Measurements from ENCODE around the gene PCDHGA3.
"Not testable (repeated sequence)": the region's sequence is repeated elsewhere in the genome, so short reads cannot be mapped to it uniquely, and the experiment has no call there.

PCDHGA3 gene

GRCh38 chr5:141349917-141350619 is 6.4 kb downstream of the PCDHGA3 start, which contains the start of gene PCDHGB1:
PCDHGB1 (plus strand) TSS chr5:141350099; CDS start chr5:141350261, 162 bp downstream.
- peak; percentile 27 to 37 for DNase-seq

- DNase-seq, result no peak
These were observed 8.0 kb downstream of the PCDHGA3 start for GRCh38 chr5:141351591-141351990.

- no peak for DNase-seq
These were observed 11.4 kb downstream of the PCDHGA3 start, which contains the start of gene PCDHGA4 for GRCh38 chr5:141354900-141355469. PCDHGA4 (plus strand) TSS chr5:141355021; CDS start chr5:141355108, 87 bp downstream.

DNA sequence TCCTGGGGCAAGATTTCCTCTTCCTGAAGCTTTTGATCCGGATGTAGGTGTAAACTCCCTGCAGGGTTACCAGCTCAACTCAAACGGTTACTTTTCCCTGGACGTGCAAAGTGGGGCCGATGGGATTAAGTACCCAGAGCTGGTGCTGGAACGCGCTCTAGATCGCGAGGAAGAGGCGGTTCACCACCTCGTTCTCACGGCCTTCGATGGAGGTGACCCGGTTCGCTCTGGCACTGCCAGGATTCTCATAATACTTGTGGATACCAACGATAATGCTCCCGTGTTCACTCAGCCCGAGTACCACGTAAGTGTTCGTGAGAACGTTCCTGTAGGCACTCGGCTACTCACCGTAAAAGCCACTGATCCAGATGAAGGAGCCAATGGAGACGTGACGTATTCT is 12.0 kb downstream of the PCDHGA3 start:
- DNase-seq, result no peak

DNA sequence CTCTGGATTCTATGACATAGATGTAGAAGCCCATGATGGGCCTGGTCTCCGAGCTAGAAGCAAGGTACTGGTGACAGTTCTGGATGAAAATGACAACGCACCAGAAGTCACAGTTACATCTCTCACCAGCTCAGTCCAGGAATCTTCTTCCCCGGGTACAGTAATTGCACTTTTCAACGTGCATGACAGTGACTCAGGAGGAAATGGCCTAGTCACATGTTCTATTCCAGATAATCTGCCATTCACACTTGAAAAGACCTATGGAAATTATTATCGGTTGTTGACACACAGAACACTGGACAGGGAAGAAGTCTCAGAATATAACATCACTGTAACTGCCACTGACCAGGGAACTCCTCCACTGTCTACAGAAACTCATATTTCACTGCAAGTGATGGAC is 12.5 kb downstream of the PCDHGA3 start:
- DNase-seq, result no peak

DNA sequence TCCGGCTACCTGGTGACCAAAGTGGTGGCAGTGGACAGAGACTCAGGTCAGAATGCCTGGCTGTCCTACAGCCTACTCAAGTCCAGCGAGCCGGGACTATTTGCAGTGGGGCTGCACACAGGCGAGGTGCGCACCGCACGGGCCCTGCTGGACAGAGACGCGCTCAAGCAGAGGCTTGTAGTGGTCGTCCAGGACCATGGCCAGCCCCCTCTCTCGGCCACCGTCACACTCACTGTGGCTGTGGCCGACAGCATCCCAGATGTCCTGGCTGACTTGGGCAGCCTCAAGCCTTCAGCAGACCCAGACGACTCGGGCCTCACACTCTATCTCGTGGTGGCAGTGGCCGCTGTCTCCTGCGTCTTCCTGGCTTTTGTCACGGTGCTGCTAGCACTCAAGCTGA is 13.3 kb downstream of the PCDHGA3 start:
- no peak for DNase-seq

DNA sequence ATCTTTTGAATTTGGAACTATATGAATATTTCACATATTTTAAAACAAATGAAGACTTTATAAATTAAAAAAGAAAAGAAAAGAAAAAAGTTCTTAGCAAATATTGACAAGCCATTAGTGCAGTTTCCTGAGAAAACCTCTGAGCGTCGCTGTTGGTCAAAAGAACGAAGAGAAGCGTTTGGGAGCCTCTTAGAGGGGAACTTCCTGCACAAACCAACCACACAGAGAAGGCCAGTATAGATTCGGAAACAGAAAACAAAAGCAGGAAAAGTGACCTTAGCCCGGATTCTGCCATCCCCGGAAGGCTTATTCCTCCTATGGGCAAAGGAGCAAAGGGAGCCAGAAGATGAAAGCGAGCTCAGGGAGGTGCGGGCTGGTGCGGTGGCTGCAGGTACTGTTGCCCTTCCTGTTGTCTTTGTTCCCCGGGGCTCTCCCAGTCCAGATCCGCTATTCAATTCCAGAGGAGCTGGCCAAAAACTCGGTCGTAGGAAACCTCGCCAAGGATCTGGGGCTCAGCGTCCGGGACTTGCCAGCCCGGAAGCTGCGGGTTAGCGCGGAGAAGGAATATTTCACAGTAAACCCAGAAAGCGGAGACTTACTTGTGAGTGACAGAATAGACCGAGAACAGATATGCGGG is 16.3 kb downstream of the PCDHGA3 start, which contains the start of gene PCDHGB2:
TSS of gene PCDHGB2 (plus strand) at position 205 of the 637 bp plus-strand sequence. CDS start at position 347, 142 bp downstream.
- no peak for DNase-seq

DNA sequence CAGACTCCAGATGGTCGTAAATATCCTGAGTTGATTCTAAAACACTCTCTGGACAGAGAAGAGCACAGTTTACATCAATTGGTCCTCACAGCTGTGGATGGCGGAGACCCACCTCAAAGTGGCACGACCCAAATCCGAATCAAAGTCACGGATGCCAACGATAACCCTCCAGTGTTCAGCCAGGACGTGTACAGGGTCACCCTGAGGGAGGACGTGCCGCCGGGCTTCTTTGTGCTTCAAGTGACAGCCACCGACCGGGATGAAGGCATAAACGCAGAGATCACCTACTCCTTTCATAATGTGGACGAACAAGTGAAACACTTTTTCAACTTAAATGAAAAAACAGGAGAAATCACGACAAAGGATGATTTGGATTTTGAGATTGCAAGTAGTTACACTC is 17.1 kb downstream of the PCDHGA3 start:
- no peak for DNase-seq

- DNase-seq, result no peak
These were observed 19.1 kb downstream of the PCDHGA3 start for GRCh38 chr5:141362719-141363118.

DNA sequence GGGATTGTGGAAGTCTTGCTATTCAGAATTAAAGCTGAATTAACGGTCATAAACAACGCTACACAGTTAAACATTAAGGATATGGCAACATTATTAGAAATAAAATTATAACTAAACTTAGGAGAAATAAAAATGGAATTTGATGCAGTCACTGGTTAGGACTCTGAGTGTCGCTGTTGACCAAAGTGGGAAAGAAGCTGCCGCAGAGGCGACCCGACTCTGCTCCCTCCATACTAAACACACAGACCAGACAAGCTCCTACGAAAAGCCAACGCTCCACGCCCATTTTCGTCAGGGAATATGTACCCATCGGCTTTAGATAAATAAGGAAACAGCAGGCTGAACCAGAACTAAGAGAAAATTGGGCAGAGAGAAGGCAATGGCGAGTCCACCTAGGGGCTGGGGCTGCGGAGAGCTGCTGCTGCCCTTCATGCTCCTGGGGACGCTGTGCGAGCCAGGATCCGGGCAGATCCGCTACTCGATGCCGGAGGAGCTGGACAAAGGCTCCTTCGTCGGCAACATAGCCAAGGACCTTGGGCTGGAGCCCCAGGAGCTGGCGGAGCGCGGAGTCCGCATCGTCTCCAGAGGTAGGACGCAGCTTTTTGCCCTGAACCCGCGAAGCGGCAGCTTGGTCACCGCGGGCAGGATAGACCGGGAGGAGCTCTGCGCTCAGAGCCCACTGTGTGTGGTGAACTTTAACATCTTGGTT is 20.5 kb downstream of the PCDHGA3 start, which contains the start of gene PCDHGA5:
TSS of gene PCDHGA5 (plus strand) at position 211 of the 709 bp plus-strand sequence. CDS start at position 380, 169 bp downstream.
- no peak for DNase-seq

DNA sequence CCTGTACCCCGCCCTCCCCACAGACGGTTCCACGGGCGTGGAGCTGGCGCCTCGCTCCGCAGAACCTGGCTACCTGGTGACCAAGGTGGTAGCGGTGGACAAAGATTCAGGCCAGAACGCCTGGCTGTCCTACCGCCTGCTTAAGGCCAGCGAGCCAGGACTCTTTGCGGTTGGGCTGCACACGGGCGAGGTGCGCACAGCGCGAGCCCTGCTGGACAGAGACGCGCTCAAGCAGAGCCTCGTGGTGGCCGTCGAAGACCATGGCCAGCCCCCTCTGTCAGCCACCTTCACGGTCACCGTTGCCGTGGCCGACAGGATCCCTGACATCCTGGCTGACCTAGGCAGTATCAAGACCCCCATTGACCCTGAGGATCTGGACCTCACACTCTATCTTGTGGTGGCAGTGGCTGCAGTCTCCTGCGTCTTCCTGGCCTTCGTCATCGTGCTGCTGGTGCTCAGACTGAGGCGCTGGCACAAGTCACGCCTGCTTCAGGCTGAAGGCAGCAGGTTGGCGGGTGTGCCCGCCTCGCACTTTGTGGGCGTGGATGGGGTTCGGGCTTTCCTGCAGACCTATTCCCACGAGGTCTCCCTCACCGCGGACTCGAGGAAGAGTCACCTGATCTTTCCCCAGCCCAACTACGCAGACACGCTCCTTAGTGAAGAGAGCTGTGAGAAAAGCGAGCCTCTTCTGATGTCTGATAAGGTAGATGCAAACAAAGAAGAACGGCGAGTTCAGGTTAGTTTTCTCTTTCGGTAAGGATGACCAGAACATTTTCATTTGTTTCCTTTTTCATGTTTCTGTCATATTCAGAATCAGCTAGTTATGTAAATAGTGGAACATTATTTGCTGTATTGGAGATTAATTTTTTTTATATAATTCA is 22.6 kb downstream of the PCDHGA3 start:
- no peak for DNase-seq

DNA sequence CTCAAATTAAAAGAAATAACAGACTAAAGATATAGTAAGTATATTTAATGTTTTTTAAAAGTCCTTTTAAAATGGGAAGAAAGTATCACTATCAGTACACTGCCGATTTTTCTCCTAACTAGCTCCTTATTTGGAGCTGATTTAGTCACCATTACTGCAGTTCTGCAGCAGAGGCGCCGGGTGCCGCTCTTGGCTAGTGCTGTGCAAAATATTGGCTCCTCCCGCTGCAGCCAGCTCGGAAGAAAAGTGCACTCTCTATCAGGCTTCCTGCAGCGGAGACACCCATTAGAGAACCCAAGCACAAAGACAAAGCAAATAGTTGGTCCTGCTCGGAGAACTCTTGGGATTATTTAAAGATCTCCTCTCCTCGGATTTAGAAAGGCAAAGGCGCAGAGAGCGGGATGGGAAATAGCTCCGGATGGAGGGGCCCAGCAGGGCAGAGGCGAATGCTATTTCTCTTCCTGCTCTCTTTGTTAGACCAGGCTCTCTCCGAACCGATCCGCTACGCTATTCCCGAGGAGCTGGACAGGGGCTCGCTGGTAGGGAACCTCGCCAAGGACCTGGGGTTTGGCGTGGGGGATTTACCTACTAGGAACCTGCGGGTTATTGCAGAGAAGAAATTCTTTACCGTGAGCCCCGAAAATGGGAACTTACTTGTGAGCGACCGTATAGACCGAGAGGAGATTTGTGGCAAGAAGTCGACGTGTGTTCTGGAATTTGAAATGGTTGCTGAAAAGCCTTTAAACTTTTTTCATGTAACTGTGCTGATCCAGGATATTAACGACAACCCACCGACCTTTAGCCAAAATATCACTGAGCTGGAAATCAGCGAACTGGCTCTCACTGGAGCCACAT is 26.6 kb downstream of the PCDHGA3 start, which contains the start of gene PCDHGB3:
TSS of gene PCDHGB3 (plus strand) at position 249 of the 855 bp plus-strand sequence. CDS start at position 402, 153 bp downstream.
- peak in 1 of 2 donors; percentile 40 for DNase-seq

- DNase-seq, result no peak
These were observed 28.2 kb downstream of the PCDHGA3 start for GRCh38 chr5:141371572-141372475.

DNA sequence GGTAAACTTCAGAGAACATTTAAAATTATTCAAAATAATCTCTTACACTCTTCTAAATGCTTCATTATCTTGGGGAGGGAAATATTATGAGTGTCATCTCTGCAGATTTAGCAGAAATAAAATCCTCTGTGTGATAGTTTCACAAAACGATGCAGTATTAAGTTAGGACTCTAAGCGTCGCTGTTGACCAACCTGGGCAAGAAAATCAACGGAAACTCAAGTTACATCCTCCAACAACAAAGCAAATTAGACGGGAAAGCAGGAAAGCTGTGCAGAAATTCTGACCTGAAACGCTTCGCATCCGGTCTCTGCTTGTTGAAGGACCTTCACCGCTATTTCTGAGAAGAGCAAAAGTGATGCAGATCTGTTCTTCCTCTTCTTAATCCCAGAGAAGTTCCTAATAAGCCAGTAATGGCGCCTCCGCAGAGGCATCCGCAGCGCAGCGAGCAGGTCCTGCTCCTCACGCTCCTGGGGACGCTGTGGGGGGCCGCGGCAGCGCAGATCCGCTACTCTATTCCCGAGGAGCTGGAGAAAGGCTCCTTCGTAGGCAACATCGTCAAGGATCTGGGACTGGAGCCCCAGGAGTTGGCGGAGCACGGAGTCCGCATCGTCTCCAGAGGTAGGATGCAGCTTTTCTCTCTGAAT is 30.2 kb downstream of the PCDHGA3 start, which contains the start of gene PCDHGA6:
TSS of gene PCDHGA6 (plus strand) at position 219 of the 645 bp plus-strand sequence. CDS start at position 412, 193 bp downstream.
- no peak for DNase-seq

GRCh38 chr5:141374627-141375026 is 31.0 kb downstream of the PCDHGA3 start:
- no peak for DNase-seq

- not testable (repeated sequence) for DNase-seq
These were observed 32.0 kb downstream of the PCDHGA3 start for GRCh38 chr5:141375444-141376155.

DNA sequence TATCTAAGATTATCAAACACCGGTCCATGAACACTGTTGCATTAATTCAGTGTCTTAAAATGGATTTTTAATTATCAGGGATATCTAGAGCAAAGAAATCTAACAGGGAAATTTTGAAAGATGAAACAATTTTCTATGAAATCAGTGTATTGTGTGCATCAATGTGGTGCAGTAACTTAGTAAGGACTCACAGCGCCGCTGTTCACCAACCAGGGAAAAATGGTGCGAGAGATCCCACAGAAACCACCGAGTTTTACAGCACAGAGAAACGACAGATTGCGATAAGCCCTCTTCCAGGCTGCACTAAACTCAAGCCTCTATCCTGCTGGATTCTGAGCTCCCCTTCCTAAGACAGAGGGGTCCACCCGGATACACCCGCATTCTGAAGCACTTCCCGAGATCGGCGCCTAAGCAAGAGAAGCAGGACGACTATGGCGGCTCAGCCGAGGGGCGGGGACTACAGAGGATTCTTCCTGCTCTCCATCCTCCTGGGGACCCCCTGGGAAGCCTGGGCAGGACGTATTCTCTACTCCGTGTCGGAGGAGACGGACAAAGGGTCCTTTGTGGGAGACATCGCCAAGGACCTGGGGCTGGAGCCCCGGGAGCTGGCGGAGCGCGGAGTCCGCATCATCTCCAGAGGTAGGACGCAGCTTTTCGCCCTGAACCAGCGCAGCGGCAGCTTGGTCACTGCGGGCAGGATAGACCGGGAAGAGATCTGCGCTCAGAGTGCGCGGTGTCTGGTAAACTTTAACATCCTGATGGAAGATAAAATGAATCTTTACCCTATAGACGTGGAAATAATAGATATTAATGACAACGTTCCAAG is 39.1 kb downstream of the PCDHGA3 start, which contains the start of gene PCDHGA7:
TSS of gene PCDHGA7 (plus strand) at position 274 of the 826 bp plus-strand sequence. CDS start at position 432, 158 bp downstream.
- DNase-seq, result no peak
